ENCODE data around the gene PODXL. TPM values are rescaled to one million over a fixed set of nuclear protein-coding genes. Genes with fewer than 3 reads are reported as not detected.

PODXL gene
- 1.5 and 3.4 TPM in 2 replicates for total RNA-seq (2014; rRNA removed; shearing (Covaris generic); ENCODE audit: low replicate concordance)

GRCh38 chr7:131556053-131556908 is at the start of gene PODXL:
Gene PODXL, minus strand, starts transcription at chr7:131556628. Its CDS starts 269 bp downstream, at chr7:131556359.
- no peaks in the 10 kb centered on the region for H3K9me3 ChIP-seq (ENCODE audit: low read length)
- H3K79me2 ChIP-seq (ENCODE audit: low read length), result no peaks in the 10 kb centered on the region
- peaks cover 40% of the 10 kb centered on the region for H3K4me1 ChIP-seq (ENCODE audit: low read length)
- H3K4me2 ChIP-seq (ENCODE audit: low read depth, low read length, poor library complexity, severe bottlenecking), result peak within 1 kb of the TSS; percentile 89
- no peaks in the 10 kb centered on the region for H3K9me2 ChIP-seq (replicated peaks; ENCODE audit: insufficient read depth, low read length)
- peak within 1 kb of the TSS; percentile 56 for H2AFZ ChIP-seq (ENCODE audit: low read length)
- peak; percentile 80 for DNase-seq
- no peaks in the 10 kb centered on the region for H3K36me3 ChIP-seq (ENCODE audit: insufficient read depth, low read length)
- H4K20me1 ChIP-seq (ENCODE audit: insufficient read depth, low read depth, low read length), result no peaks in the 10 kb centered on the region; the same call in 1 of the 2 replicates
- peak within 1 kb of the TSS; percentile 70 for H3K9ac ChIP-seq (ENCODE audit: low read length)
- no peak within 1 kb of the TSS for H3K27ac ChIP-seq (ENCODE audit: low read length)
- peak within 1 kb of the TSS; percentile 68 for H3K4me3 ChIP-seq (ENCODE audit: low read length)
- 0 out of 2 replicates have a peak, but pooled peaks cover 7% of the 10 kb centered on the region for H3K27me3 ChIP-seq (ENCODE audit: low read length)

GRCh38 chr7:131605280-131605878 is 49.0 kb upstream of the PODXL start:
- H3K27me3 ChIP-seq (ENCODE audit: low read length), result no peaks in the 10 kb centered on the region
- no peaks in the 10 kb centered on the region for H4K20me1 ChIP-seq (ENCODE audit: insufficient read depth, low read depth, low read length)
- no peak overlapping the region for H3K4me3 ChIP-seq (ENCODE audit: low read length)
- H3K79me2 ChIP-seq (ENCODE audit: low read length), result no peaks in the 10 kb centered on the region
- no peak overlapping the region for H3K4me2 ChIP-seq (ENCODE audit: low read depth, low read length, poor library complexity, severe bottlenecking)
- DNase-seq, result no peak
- H3K4me1 ChIP-seq (ENCODE audit: low read length), result no peaks in the 10 kb centered on the region
- H3K9me2 ChIP-seq (replicated peaks; ENCODE audit: insufficient read depth, low read length), result no peaks in the 10 kb centered on the region
- H3K9me3 ChIP-seq (ENCODE audit: low read length), result no peaks in the 10 kb centered on the region
- H3K27ac ChIP-seq (ENCODE audit: low read length), result no peak overlapping the region
- H3K9ac ChIP-seq (ENCODE audit: low read length), result no peak overlapping the region
- no peak overlapping the region for H2AFZ ChIP-seq (ENCODE audit: low read length)
- no peaks in the 10 kb centered on the region for H3K36me3 ChIP-seq (ENCODE audit: insufficient read depth, low read length)

- no peaks in the 10 kb centered on the region for H4K20me1 ChIP-seq (ENCODE audit: insufficient read depth, low read depth, low read length)
- no peak overlapping the region for H3K27ac ChIP-seq (ENCODE audit: low read length)
- no peaks in the 10 kb centered on the region for H3K79me2 ChIP-seq (ENCODE audit: low read length)
- no peak for DNase-seq
- H3K9ac ChIP-seq (ENCODE audit: low read length), result no peak overlapping the region
- H3K9me2 ChIP-seq (replicated peaks; ENCODE audit: insufficient read depth, low read length), result no peaks in the 10 kb centered on the region
- H3K4me3 ChIP-seq (ENCODE audit: low read length), result no peak overlapping the region
- no peak overlapping the region for H2AFZ ChIP-seq (ENCODE audit: low read length)
- no peaks in the 10 kb centered on the region for H3K27me3 ChIP-seq (ENCODE audit: low read length)
- no peaks in the 10 kb centered on the region for H3K9me3 ChIP-seq (ENCODE audit: low read length)
- H3K4me2 ChIP-seq (ENCODE audit: low read depth, low read length, poor library complexity, severe bottlenecking), result no peak overlapping the region
- no peaks in the 10 kb centered on the region for H3K36me3 ChIP-seq (ENCODE audit: insufficient read depth, low read length)
- no peaks in the 10 kb centered on the region for H3K4me1 ChIP-seq (ENCODE audit: low read length)
Measured at GRCh38 chr7:131604841-131605279, 48.4 kb upstream of the PODXL start.

GRCh38 chr7:131603932-131604331 is 47.5 kb upstream of the PODXL start:
- H3K4me2 ChIP-seq (ENCODE audit: low read depth, low read length, poor library complexity, severe bottlenecking), result no peak overlapping the region
- H3K27me3 ChIP-seq (ENCODE audit: low read length), result no peaks in the 10 kb centered on the region
- no peaks in the 10 kb centered on the region for H4K20me1 ChIP-seq (ENCODE audit: insufficient read depth, low read depth, low read length)
- H3K9me2 ChIP-seq (replicated peaks; ENCODE audit: insufficient read depth, low read length), result no peaks in the 10 kb centered on the region
- no peak overlapping the region for H3K27ac ChIP-seq (ENCODE audit: low read length)
- no peak overlapping the region for H3K4me3 ChIP-seq (ENCODE audit: low read length)
- H3K9me3 ChIP-seq (ENCODE audit: low read length), result no peaks in the 10 kb centered on the region
- H3K4me1 ChIP-seq (ENCODE audit: low read length), result no peaks in the 10 kb centered on the region
- no peak overlapping the region for H2AFZ ChIP-seq (ENCODE audit: low read length)
- no peaks in the 10 kb centered on the region for H3K36me3 ChIP-seq (ENCODE audit: insufficient read depth, low read length)
- H3K79me2 ChIP-seq (ENCODE audit: low read length), result no peaks in the 10 kb centered on the region
- no peak for DNase-seq
- no peak overlapping the region for H3K9ac ChIP-seq (ENCODE audit: low read length)

GRCh38 chr7:131602994-131603372 is 46.6 kb upstream of the PODXL start:
- no peak overlapping the region for H3K4me2 ChIP-seq (ENCODE audit: low read depth, low read length, poor library complexity, severe bottlenecking)
- no peaks in the 10 kb centered on the region for H3K27me3 ChIP-seq (ENCODE audit: low read length)
- H3K9me2 ChIP-seq (replicated peaks; ENCODE audit: insufficient read depth, low read length), result no peaks in the 10 kb centered on the region
- H3K9me3 ChIP-seq (ENCODE audit: low read length), result no peaks in the 10 kb centered on the region
- no peak for DNase-seq
- no peaks in the 10 kb centered on the region for H4K20me1 ChIP-seq (ENCODE audit: insufficient read depth, low read depth, low read length)
- no peaks in the 10 kb centered on the region for H3K79me2 ChIP-seq (ENCODE audit: low read length)
- no peaks in the 10 kb centered on the region for H3K36me3 ChIP-seq (ENCODE audit: insufficient read depth, low read length)
- no peak overlapping the region for H3K9ac ChIP-seq (ENCODE audit: low read length)
- H3K4me1 ChIP-seq (ENCODE audit: low read length), result no peaks in the 10 kb centered on the region
- H3K4me3 ChIP-seq (ENCODE audit: low read length), result no peak overlapping the region
- no peak overlapping the region for H2AFZ ChIP-seq (ENCODE audit: low read length)
- H3K27ac ChIP-seq (ENCODE audit: low read length), result no peak overlapping the region

- DNase-seq, result peak; percentile 57
- Histone ChIP-seq H3K4me3 (ENCODE audit: low read length) (no peak overlapping the region), H4K20me1 (ENCODE audit: insufficient read depth, low read depth, low read length) (no peaks in the 10 kb centered on the region), H3K4me2 (ENCODE audit: low read depth, low read length, poor library complexity, severe bottlenecking) (no peak overlapping the region), H3K4me1 (ENCODE audit: low read length) (no peaks in the 10 kb centered on the region), H3K36me3 (ENCODE audit: insufficient read depth, low read length) (no peaks in the 10 kb centered on the region), H3K9me3 (ENCODE audit: low read length) (no peaks in the 10 kb centered on the region), H3K9me2 (replicated peaks; ENCODE audit: insufficient read depth, low read length) (no peaks in the 10 kb centered on the region), H2AFZ (ENCODE audit: low read length) (no peak overlapping the region), H3K79me2 (ENCODE audit: low read length) (no peaks in the 10 kb centered on the region), H3K9ac (ENCODE audit: low read length) (no peak overlapping the region), H3K27ac (ENCODE audit: low read length) (no peak overlapping the region), H3K27me3 (ENCODE audit: low read length) (no peaks in the 10 kb centered on the region)
Measured at GRCh38 chr7:131602304-131602993, 46.0 kb upstream of the PODXL start.

- H3K9ac ChIP-seq (ENCODE audit: low read length), result no peak overlapping the region
- H3K4me3 ChIP-seq (ENCODE audit: low read length), result no peak overlapping the region
- H3K27ac ChIP-seq (ENCODE audit: low read length), result no peak overlapping the region
- H3K27me3 ChIP-seq (ENCODE audit: low read length), result no peaks in the 10 kb centered on the region
- no peaks in the 10 kb centered on the region for H3K9me2 ChIP-seq (replicated peaks; ENCODE audit: insufficient read depth, low read length)
- no peak overlapping the region for H2AFZ ChIP-seq (ENCODE audit: low read length)
- no peaks in the 10 kb centered on the region for H3K4me1 ChIP-seq (ENCODE audit: low read length)
- H3K79me2 ChIP-seq (ENCODE audit: low read length), result no peaks in the 10 kb centered on the region
- no peaks in the 10 kb centered on the region for H4K20me1 ChIP-seq (ENCODE audit: insufficient read depth, low read depth, low read length)
- H3K36me3 ChIP-seq (ENCODE audit: insufficient read depth, low read length), result no peaks in the 10 kb centered on the region
- no peak overlapping the region for H3K4me2 ChIP-seq (ENCODE audit: low read depth, low read length, poor library complexity, severe bottlenecking)
- H3K9me3 ChIP-seq (ENCODE audit: low read length), result no peaks in the 10 kb centered on the region
- DNase-seq, result no peak
Measured at GRCh38 chr7:131600085-131600881, 43.9 kb upstream of the PODXL start.

Measured in Karpas-422 (cell line).